ENCODE measurements around the gene DDX55.

GRCh38 chr12:123573870-123574269 lies 28.0 kb upstream of the DDX55 start:
- no peak for TF ChIP-seq CTCF (conservative IDR thresholded peaks at IDR 0.05 in 1 of 2, IDR thresholded peaks at IDR 0.05 in 1 of 2; ENCODE audit: low read depth in 1 of 2, low read length in 2 of 2)
- no peak for TF ChIP-seq EZH2 (IDR thresholded peaks at IDR 0.05; ENCODE audit: low read length, missing control alignments)

Data from fibroblast of lung (primary cell).